ENCODE measurements around the gene RNF151.
A peak's percentile ranks its signal among the peaks of the same experiment; 100 is the strongest.
"Not testable (repeated sequence)": the region's sequence is repeated elsewhere in the genome, so short reads cannot be mapped to it uniquely, and the experiment has no call there.

Gene RNF151

GRCh38 chr16:1966460-1966859, at the start of gene RNF151:
Gene RNF151, plus strand, starts transcription at chr16:1966856. Its CDS starts 26 bp downstream, at chr16:1966882.
- DNase-seq (ENCODE audit: low read depth) = no peak

DNA sequence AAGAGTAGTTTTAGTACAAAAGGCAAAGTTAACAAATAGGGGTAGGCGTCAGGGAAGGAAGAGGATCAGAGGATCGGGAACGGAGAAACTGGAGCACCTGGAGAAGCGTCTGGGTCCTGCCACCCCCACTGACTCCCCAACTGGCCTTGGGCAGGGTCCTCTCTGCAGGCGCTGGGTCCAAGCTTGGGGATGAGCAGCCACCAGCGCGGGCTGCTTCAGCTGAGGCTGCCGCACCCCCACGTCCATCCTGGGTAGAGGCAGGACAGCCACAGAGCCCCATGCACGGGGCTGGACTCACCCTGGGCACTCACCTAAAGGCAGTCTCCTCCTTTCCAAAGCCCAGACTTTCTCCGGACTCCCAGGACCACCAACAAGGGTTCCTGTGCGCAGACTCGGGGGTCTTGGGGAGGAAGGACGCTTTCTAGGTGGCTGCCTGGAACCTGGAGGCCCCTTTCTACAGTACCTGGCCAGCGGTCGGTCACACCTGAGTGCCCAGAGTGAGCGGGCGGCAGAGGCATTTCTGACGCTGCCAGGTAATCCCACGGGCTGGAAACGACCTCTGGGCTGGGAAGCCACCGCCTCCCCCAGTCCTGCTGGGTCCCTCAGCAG, 49.5 kb upstream of the RNF151 start:
- DNase-seq (ENCODE audit: low read depth) = no peak

DNA sequence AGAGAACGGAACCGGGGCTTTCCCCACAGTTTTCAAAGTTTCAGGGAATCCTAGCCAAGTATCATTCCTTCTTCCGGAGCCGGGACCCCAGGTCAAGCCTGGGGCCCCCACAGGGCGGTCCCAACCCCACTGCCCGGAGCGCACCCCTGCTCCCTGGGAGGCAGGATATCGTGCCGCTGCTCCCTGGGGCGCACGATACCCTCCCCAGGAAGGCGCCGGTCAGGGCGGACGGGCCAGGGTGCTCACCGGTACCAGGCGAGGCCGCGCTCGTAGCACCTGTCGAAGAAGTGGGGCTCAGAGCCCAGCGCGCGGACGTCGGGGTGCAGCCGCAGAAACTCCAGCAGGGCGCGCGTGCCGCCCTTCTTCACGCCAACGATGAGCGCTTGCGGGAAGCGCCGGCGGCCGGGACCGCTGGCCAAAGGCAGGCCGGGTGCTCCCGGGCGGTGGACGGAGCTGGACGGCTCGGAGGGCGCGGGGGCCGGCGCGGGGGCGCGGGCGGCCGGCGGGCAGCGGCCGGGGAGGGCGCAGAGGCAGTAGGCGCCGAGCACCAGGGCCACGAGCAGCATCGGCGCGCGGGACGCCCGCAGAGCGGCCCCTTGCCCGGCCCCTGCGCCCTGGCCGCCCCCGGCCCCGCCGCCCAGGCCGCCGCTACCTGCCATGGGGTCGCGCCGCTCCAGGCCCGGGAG, 48.8 kb upstream of the RNF151 start:
- no peak for DNase-seq (ENCODE audit: low read depth)

DNA sequence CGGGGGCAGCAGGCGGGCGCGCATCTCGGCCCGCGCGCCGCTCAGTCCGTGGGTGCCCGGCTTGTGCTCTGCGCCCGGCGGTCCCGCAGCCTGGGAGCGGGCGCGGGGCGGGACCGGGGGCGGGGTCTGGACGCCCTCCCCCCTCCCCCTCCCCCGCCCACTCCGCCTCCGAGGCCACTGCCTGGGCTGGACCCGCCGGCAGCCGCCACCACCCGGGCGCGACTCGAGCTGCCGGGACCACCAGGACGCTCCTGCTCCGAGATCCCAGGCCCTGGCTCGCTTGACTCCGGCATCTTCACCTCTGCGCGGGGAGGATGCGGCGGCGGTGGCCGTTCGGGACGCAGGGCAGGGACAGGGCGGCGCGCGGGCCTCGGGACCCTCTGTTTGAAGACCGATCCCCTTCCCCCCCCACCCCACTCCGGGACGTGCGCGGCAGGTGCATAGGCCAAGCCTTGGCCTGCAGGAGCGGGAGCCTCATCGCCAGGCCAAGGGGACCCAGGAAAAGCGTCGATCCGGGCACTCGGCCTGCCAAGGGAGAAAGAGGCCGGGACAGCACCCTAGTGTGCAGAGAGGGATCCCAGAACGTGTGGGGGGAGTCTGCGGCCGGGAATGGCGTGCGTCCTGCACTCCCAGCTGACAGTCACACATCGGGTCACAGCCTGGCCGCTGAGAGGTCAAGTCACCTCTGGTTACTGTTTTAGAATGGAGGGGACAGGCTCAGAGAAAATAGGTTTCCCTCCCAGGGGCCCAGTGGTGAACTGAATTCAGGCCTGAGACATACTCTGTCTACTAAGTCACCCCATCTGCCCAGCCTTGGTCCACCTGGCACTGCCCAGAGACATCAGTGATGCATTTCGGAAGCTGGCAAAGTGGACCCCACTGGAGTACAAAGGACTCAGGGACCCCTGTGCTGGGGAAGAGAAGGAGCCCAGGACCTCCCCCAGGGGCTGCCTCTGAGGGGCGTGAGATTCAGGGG, 48.0 kb upstream of the RNF151 start, which contains the start of gene HS3ST6:
Gene HS3ST6 (minus strand): TSS at position 65 of the 976 bp plus-strand sequence. CDS start 92 bp downstream, outside the sequence.
- no peak for DNase-seq (ENCODE audit: low read depth)

DNA sequence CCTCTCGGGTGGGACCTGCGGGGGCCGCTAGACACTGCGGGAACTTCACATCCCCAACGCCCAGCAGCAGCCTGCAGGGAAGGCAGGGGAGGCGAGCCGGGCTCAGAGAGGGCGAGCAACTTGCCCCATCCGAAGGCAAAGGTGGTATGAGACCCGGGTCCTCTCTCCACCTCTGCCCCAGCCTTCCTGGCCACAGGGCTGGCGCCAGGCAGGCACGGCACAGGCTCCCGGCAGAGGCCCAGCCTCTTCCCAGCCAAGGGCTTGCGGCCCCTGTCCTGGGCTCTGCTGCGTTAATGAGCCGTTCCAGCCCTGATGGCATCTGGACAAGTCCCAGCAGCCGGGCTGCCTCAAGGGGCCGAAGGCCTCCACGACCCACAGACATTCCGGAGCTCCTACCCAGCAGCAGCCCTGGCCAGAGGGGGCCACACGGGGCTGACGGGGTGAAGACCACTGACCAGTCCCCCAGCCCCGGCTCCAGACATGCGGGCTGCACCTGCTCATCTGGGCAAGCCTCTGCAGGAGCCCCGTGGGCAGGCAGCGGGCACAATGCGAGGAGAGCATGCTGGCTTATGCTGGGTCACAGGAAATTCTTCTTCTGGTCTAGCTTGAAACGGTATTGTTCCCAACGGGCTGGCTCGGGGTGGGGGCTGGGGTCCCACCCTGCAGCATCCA, 47.2 kb upstream of the RNF151 start:
- no peak for DNase-seq (ENCODE audit: low read depth)

GRCh38 chr16:1920122-1920521, 46.5 kb upstream of the RNF151 start:
- DNase-seq (ENCODE audit: low read depth) = not testable (repeated sequence)

GRCh38 chr16:1920727-1921171, 45.9 kb upstream of the RNF151 start:
- DNase-seq (ENCODE audit: low read depth) = no peak

DNA sequence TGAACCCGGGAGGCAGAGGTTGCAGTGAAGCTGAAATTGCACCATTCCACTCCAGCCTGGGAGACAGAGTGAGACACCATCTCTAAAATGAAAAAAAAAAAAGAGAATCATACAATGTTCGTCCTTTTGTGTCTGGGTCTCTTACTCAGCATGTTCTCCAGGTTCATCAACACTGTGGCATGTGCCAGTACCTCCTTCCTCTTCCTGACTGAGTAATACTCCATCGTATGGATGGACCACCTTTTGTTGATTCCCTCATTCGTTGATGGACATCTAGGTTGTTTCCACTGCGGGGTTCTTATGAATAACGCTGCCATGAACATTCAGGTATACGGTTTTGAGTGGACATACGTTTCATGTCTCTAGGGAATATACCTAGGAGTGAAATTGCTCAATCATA, 44.3 kb upstream of the RNF151 start:
- no peak for DNase-seq (ENCODE audit: low read depth)

- DNase-seq (ENCODE audit: low read depth) = no peak
Observed at GRCh38 chr16:1923299-1924034, 43.2 kb upstream of the RNF151 start.

GRCh38 chr16:1924095-1924494, 42.6 kb upstream of the RNF151 start:
- no peak for DNase-seq (ENCODE audit: low read depth)

DNA sequence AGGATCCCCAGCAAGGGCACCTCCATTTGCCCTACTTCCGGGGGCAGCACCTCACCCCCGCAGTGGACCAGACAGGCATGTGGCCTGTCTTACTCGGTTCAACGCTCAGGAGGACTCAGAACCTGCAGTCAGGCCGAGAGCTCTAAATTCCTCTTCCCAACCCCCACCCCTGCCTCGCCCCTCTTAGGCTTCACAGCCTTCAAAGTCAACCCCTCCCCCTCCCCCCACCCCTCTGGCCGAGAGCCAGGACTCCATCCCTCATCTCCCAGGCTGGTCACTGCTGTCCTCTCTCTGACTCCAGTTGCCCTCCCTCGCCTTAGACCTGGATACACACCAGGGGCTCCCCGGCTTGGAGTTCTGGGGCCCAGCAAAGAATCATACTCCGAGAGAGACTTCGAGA, 40.4 kb upstream of the RNF151 start:
- no peak for DNase-seq (ENCODE audit: low read depth)

DNA sequence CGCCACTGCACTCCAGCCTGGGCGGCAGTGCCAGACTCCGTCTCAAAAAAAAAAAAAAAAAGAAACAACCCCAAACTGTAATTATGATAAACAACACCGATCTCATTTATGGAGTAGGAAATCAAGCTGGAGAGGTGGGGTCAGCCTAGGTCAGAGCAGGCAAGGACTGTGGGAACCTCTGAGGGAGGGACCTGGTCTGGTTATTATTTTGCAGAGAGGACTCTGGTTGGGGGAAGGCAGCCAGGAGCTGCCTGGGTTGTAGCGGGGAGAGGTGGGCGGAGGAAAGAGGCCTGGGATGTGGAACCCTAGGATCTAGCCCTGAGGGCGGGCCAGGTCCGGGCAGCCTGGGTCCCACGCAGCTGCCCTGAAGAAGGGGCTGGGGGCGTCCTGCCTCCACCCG, 37.6 kb upstream of the RNF151 start:
- DNase-seq (ENCODE audit: low read depth) = no peak

- peak; percentile 83 for DNase-seq (ENCODE audit: low read depth)
Observed at GRCh38 chr16:1929578-1930337, 36.9 kb upstream of the RNF151 start.

GRCh38 chr16:1930338-1930720, 36.3 kb upstream of the RNF151 start:
- DNase-seq (ENCODE audit: low read depth) = no peak

DNA sequence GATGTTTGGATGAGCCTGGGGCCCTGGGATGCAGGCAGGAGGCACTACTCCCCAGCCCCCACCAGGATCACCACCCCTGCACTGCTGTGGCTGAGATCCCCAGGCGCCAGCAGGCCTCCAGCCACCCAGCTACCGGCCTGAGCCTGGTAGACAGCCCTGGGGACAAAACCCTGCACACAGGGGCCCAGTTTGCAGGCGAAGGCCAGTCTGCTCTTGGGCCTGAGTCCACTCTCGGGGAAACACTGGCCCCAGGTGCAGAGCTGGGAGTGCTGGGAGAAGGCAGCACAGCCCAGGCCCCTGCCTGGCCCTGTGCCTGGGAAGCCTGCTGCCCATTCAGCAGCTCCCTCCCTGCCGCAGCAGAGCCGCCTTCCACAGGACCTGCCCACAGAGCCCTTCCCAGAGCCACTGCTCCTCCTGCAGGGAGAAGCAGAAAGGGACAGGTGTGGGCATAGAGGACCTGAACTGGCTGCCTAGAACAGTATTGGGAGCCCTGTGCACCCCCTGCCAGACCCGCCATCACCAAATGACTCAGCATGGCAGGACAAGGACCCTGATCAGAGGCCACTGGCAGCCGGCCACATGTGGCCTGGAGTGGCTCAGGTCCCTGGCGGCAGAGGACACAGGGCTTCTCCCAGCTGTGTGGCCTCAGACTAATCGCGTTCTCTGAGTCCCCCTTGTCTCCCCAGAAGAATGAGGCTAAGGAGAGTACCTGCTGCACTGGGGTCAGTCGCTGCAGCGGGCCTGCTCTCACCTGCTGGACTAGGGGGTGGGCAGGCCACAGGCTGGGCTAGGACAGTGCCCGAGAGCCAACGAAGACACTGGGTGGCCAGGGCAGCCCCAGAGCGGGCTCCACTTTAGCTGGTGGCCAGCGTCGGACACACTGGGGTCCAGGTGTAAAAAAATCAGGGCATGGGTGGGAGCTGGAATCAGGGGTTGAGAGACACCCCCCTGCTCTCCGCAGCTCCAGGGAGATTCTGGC, 34.3 kb upstream of the RNF151 start:
- no peak for DNase-seq (ENCODE audit: low read depth)

- DNase-seq (ENCODE audit: low read depth) = no peak
Observed at GRCh38 chr16:1933097-1933661, 33.5 kb upstream of the RNF151 start.

DNA sequence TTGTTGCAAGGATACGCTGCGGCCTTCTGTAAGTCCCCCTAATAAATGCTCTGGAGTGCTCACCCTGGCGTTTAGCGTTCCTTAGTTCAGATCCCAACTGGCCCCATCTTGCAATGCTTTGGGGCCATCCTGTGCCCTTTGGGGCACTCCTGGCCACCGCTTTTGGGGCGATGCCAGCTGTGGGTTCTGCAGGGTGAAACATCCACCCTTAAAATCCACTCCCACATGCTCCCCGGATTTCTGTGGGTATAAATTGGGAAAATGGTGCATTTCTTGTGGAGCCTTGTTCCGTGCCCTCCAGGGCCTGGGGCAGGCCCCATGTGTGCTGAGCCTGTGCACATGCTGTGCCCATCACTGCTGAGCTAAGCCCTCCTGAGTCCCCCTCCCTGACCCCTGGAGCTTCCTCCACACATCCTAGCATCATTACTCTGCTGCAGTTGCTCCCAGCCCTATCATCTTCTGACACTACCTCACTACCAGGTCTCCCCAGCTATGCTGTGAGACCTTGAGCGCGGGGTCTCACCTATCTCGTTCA, 29.6 kb upstream of the RNF151 start:
- DNase-seq (ENCODE audit: low read depth) = no peak

DNA sequence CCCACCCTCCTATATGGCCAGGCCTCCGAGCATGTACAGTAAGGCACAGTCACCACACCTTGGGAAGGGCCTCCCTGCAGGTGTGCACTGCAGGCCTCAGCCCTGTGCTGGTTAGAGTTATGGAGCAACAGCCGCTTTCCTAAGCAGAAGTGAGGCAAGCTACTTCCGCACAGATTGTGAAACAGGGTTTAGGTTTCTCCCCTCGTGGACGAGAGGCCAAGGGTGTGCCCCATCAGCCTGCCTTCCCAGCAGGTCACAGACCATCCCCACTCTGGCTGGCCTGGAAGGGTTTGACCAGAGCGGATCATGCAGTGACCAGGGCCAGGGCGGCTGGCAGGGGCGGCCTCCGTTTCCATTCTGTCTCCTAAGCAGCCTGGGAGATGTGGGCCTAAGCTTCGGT, 28.3 kb upstream of the RNF151 start:
- DNase-seq (ENCODE audit: low read depth) = no peak

- no peak for DNase-seq (ENCODE audit: low read depth)
Observed at GRCh38 chr16:1938910-1939309, 27.7 kb upstream of the RNF151 start.

Measured in stimulated activated CD8-positive, alpha-beta memory T cell treated with anti-CD3 and anti-CD28 coated beads, Interleukin-15, amount 100 ng/mL, for 1 hour (primary cell).